ENCODE results near the gene PAX6. TPM values are rescaled to one million over a fixed set of nuclear protein-coding genes. Genes with fewer than 3 reads are reported as not detected.

Gene PAX6
- total RNA-seq, 1 donor = not detected

- no peak for DNase-seq (ENCODE audit: low read depth)
- no peak overlapping the region for H3K4me3 ChIP-seq (ENCODE audit: low read depth, low read length)
- no peak for TF ChIP-seq CTCF (IDR thresholded peaks at IDR 0.05; ENCODE audit: insufficient read depth, low read depth, low read length)
Measured at GRCh38 chr11:31808721-31809540, 2.2 kb downstream of the PAX6 start.

GRCh38 chr11:31807799-31808667 is 3.1 kb downstream of the PAX6 start:
- TF ChIP-seq CTCF (IDR thresholded peaks at IDR 0.05; ENCODE audit: insufficient read depth, low read depth, low read length) = no peak
- H3K4me3 ChIP-seq (ENCODE audit: low read depth, low read length) = no peak overlapping the region
- DNase-seq (ENCODE audit: low read depth) = no peak

GRCh38 chr11:31806928-31807798 is 4.0 kb downstream of the PAX6 start:
- H3K4me3 ChIP-seq (ENCODE audit: low read depth, low read length) = no peak overlapping the region

GRCh38 chr11:31806186-31806927 is 4.8 kb downstream of the PAX6 start:
- DNase-seq (ENCODE audit: low read depth) = no peak
- no peak for TF ChIP-seq CTCF (IDR thresholded peaks at IDR 0.05; ENCODE audit: insufficient read depth, low read depth, low read length)
- H3K4me3 ChIP-seq (ENCODE audit: low read depth, low read length) = no peak overlapping the region

More at GRCh38 chr11:31806928-31807798, 4.0 kb downstream of the PAX6 start:
- no peak for DNase-seq (ENCODE audit: low read depth)
- no peak for TF ChIP-seq CTCF (IDR thresholded peaks at IDR 0.05; ENCODE audit: insufficient read depth, low read depth, low read length)

- H3K4me3 ChIP-seq (ENCODE audit: low read depth, low read length) = no peak overlapping the region
- DNase-seq (ENCODE audit: low read depth) = no peak
- TF ChIP-seq CTCF (IDR thresholded peaks at IDR 0.05; ENCODE audit: insufficient read depth, low read depth, low read length) = no peak
Measured at GRCh38 chr11:31805629-31806185, 5.4 kb downstream of the PAX6 start.
